Measurements from ENCODE around the gene NXPH1. TPM values are rescaled to one million over a fixed set of nuclear protein-coding genes. Genes with fewer than 3 reads are reported as not detected.

NXPH1 gene
- total RNA-seq, 1 donor from 2014 or later = not detected

GRCh38 chr7:8549046-8549445 is 115.6 kb downstream of the NXPH1 start:
- DNase-seq = no peak
- ATAC-seq (ENCODE audit: low read depth) = no peak
- no peak overlapping the region for H3K4me3 Mint-ChIP-seq
- no peaks in the 10 kb centered on the region for H3K4me1 Mint-ChIP-seq
- intact Hi-C loops (cut with micrococcal nuclease) = no loop called here
- no peaks in the 10 kb centered on the region for H3K27me3 Mint-ChIP-seq
- H3K27ac Mint-ChIP-seq = no peak overlapping the region
- ChIA-PET CTCF (no interaction called here), POLR2A (no interaction called here)
- no peaks in the 10 kb centered on the region for H3K36me3 Mint-ChIP-seq (ENCODE audit: low read depth)
- no peak for TF ChIP-seq CTCF (IDR thresholded peaks at IDR 0.05)
- no peaks in the 10 kb centered on the region for H3K9me3 Mint-ChIP-seq

GRCh38 chr7:8560501-8560900 is 127.1 kb downstream of the NXPH1 start:
- ChIA-PET POLR2A (no interaction called here), CTCF (no interaction called here)
- no peak for ATAC-seq (ENCODE audit: low read depth)
- Mint-ChIP-seq H3K27ac (no peak overlapping the region), H3K4me3 (no peak overlapping the region), H3K36me3 (ENCODE audit: low read depth) (no peaks in the 10 kb centered on the region), H3K4me1 (no peaks in the 10 kb centered on the region), H3K27me3 (no peaks in the 10 kb centered on the region), H3K9me3 (no peaks in the 10 kb centered on the region)
- no peak for DNase-seq
- intact Hi-C loops (cut with micrococcal nuclease) = no loop called here
- TF ChIP-seq CTCF (IDR thresholded peaks at IDR 0.05) = no peak

- no peak for DNase-seq
- no peaks in the 10 kb centered on the region for H3K4me1 Mint-ChIP-seq
- H3K36me3 Mint-ChIP-seq (ENCODE audit: low read depth) = no peaks in the 10 kb centered on the region
- H3K27ac Mint-ChIP-seq = no peak overlapping the region
- TF ChIP-seq CTCF (IDR thresholded peaks at IDR 0.05) = no peak
- no peak for ATAC-seq (ENCODE audit: low read depth)
- ChIA-PET POLR2A (no interaction called here), CTCF (no interaction called here)
- no peaks in the 10 kb centered on the region for H3K27me3 Mint-ChIP-seq
- H3K4me3 Mint-ChIP-seq = no peak overlapping the region
- no peaks in the 10 kb centered on the region for H3K9me3 Mint-ChIP-seq
- intact Hi-C loops (cut with micrococcal nuclease) = no loop called here
Observed at GRCh38 chr7:8561449-8561848, 128.0 kb downstream of the NXPH1 start.

GRCh38 chr7:8564281-8564680 is 130.9 kb downstream of the NXPH1 start:
- Mint-ChIP-seq H3K27ac (no peak overlapping the region), H3K4me1 (no peaks in the 10 kb centered on the region), H3K36me3 (ENCODE audit: low read depth) (no peaks in the 10 kb centered on the region), H3K27me3 (no peaks in the 10 kb centered on the region), H3K9me3 (no peaks in the 10 kb centered on the region), H3K4me3 (no peak overlapping the region)
- no peak for TF ChIP-seq CTCF (IDR thresholded peaks at IDR 0.05)
- ChIA-PET POLR2A (no interaction called here), CTCF (no interaction called here)
- ATAC-seq (ENCODE audit: low read depth) (no peak), DNase-seq (no peak)
- intact Hi-C loops (cut with micrococcal nuclease) = no loop called here

- ATAC-seq (ENCODE audit: low read depth) (no peak), DNase-seq (no peak)
- CTCF ChIA-PET = no interaction called here
- Mint-ChIP-seq H3K27me3 (no peaks in the 10 kb centered on the region), H3K4me3 (no peak overlapping the region), H3K9me3 (no peaks in the 10 kb centered on the region), H3K4me1 (no peaks in the 10 kb centered on the region), H3K27ac (no peak overlapping the region), H3K36me3 (ENCODE audit: low read depth) (no peaks in the 10 kb centered on the region)
- intact Hi-C loops (cut with micrococcal nuclease) = no loop called here
- POLR2A ChIA-PET = no interaction called here
- TF ChIP-seq CTCF (IDR thresholded peaks at IDR 0.05) = no peak
Observed at GRCh38 chr7:8566016-8566415, 132.6 kb downstream of the NXPH1 start.
